ENCODE data around the gene BTN3A1. TPM values are rescaled to one million over a fixed set of nuclear protein-coding genes. Genes with fewer than 3 reads are reported as not detected.
A peak's percentile ranks its signal among the peaks of the same experiment; 100 is the strongest.
"Not testable (repeated sequence)": the region's sequence is repeated elsewhere in the genome, so short reads cannot be mapped to it uniquely, and the experiment has no call there.

Gene BTN3A1
- total and polyA plus RNA-seq, 7 donors, result 3.0 to 33.5 (median 9.8) TPM

- Histone ChIP-seq H3K4me3 (peak overlapping the region; percentile 88 to 94 (median 92)), H3K36me3 (peaks cover 0 to 29% (median 2%) of the 10 kb centered on the region in 4 donors), H3K9me3 (no peaks in the 10 kb centered on the region), H3K27ac (peak overlapping the region; percentile 93 to 96 (median 95)), H3K27me3 (no peaks in the 10 kb centered on the region), H3K4me1 (peaks cover 0 to 45% (median 43%) of the 10 kb centered on the region in 4 donors)
- TF ChIP-seq POLR2A (IDR thresholded peaks at IDR 0.05), result no peak
- TF ChIP-seq, protein P1, sequence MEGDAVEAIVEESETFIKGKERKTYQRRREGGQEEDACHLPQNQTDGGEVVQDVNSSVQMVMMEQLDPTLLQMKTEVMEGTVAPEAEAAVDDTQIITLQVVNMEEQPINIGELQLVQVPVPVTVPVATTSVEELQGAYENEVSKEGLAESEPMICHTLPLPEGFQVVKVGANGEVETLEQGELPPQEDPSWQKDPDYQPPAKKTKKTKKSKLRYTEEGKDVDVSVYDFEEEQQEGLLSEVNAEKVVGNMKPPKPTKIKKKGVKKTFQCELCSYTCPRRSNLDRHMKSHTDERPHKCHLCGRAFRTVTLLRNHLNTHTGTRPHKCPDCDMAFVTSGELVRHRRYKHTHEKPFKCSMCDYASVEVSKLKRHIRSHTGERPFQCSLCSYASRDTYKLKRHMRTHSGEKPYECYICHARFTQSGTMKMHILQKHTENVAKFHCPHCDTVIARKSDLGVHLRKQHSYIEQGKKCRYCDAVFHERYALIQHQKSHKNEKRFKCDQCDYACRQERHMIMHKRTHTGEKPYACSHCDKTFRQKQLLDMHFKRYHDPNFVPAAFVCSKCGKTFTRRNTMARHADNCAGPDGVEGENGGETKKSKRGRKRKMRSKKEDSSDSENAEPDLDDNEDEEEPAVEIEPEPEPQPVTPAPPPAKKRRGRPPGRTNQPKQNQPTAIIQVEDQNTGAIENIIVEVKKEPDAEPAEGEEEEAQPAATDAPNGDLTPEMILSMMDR (IDR thresholded peaks at IDR 0.05), result peak in 1 of 4 experiments; percentile 12
- intact Hi-C loops (cut with DNase I), result loop anchor here (5.0 kb wide), 1 partner anchor 35 kb away; no protein-coding TSS in a partner anchor
- DNase-seq, result peak; percentile 72
- 22 to 26% methylated on average over 9 of the region's 9 CpGs for WGBS, 2 donors
Observed at GRCh38 chr6:26457264-26457805, 55.3 kb downstream of the BTN3A1 start.

GRCh38 chr6:26457806-26458688 is 56.0 kb downstream of the BTN3A1 start, which contains the start of gene BTN2A1:
Gene BTN2A1 (plus strand): TSS chr6:26457955. CDS start chr6:26458637, 682 bp downstream.
- intact Hi-C loops (cut with DNase I), result loop anchor here (2.0 to 5.0 kb wide), 3 partner anchors 17 to 63 kb away; no protein-coding TSS in a partner anchor
- DNase-seq, result peak; percentile 93
- no peaks in the 10 kb centered on the region for H3K27me3 ChIP-seq
- H3K4me1 ChIP-seq, result peaks cover 0 to 52% (median 47%) of the 10 kb centered on the region in 4 donors
- 0 to 1% methylated on average over 31 of the region's 31 CpGs for WGBS, 2 donors
- peak within 1 kb of the TSS; percentile 93 to 96 (median 95) for H3K27ac ChIP-seq
- no peaks in the 10 kb centered on the region for H3K9me3 ChIP-seq
- H3K36me3 ChIP-seq, result peaks cover 0 to 36% (median 6%) of the 10 kb centered on the region in 4 donors
- H3K4me3 ChIP-seq, result peak within 1 kb of the TSS; percentile 88 to 94 (median 92)
- TF ChIP-seq POLR2A (IDR thresholded peaks at IDR 0.05) (peak in 1 of 2 donors; percentile 11), EP300 (IDR thresholded peaks at IDR 0.05) (no peak), POLR2AphosphoS5 (IDR thresholded peaks at IDR 0.05) (peak; percentile 9 to 72 (median 68))
- TF ChIP-seq, protein P1 (IDR thresholded peaks at IDR 0.05), result no peak

GRCh38 chr6:26459023-26459810 is 57.1 kb downstream of the BTN3A1 start:
- Histone ChIP-seq H3K4me3 (peak overlapping the region in 3 of 4 donors; percentile 88 to 94 (median 89)), H3K4me1 (peaks cover 0 to 58% (median 48%) of the 10 kb centered on the region in 4 donors), H3K27ac (no peak overlapping the region), H3K27me3 (no peaks in the 10 kb centered on the region), H3K9me3 (no peaks in the 10 kb centered on the region), H3K36me3 (peaks cover 9 to 48% (median 16%) of the 10 kb centered on the region in 4 donors)
- no peak for DNase-seq
- TF ChIP-seq POLR2A (IDR thresholded peaks at IDR 0.05) (no peak), POLR2AphosphoS5 (IDR thresholded peaks at IDR 0.05) (no peak), EP300 (IDR thresholded peaks at IDR 0.05) (no peak)
- TF ChIP-seq, protein P1 (IDR thresholded peaks at IDR 0.05), result no peak
- intact Hi-C loops (cut with DNase I), result loop anchor here (2.0 to 5.0 kb wide), 3 partner anchors 16 to 62 kb away; no protein-coding TSS in a partner anchor
- 85 to 89% methylated on average over 16 of the region's 16 CpGs for WGBS, 2 donors

DNA sequence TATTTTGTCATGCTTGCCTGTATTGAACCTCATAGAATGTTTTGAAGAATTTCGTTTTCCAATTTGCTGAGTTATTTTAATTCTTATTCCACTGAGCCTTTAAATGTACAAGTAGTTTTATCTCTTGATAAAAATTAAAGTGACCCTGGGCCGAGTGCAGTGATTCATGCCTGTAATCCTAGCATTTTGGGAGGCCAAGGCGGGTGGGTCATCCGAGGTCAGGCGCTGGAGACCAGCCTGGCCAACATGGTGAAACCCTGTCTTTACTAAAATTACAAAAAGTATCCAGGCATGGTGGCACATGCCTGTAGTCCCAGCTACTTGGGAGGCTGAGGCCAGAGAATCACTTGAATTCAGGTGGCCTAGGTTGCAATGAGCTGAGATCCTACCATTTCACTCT is 59.3 kb downstream of the BTN3A1 start:
- H3K27me3 ChIP-seq; H3K27ac ChIP-seq; intact Hi-C loops (cut with DNase I); H3K9me3 ChIP-seq; DNase-seq: not testable (repeated sequence)
- H3K4me1 ChIP-seq, result peaks cover 0 to 61% (median 48%) of the 10 kb centered on the region in 4 donors
- H3K4me3 ChIP-seq, result peak overlapping the region in 2 of 4 donors; percentile 9 to 88
- 76 to 77% methylated on average over 5 of the region's 5 CpGs for whole genome bisulfite sequencing, 2 donors
- H3K36me3 ChIP-seq, result peaks cover 29 to 69% (median 37%) of the 10 kb centered on the region in 4 donors

Data from sigmoid colon (tissue), 7 donors.